ENCODE results near the gene NKAIN4.
A peak's percentile ranks its signal among the peaks of the same experiment; 100 is the strongest.

Gene NKAIN4

GRCh38 chr20:63273059-63273579 lies 18.9 kb upstream of the NKAIN4 start:
- no peak for DNase-seq

- DNase-seq, result peak; percentile 83
Observed at GRCh38 chr20:63272105-63273058, 18.1 kb upstream of the NKAIN4 start, which contains the start of gene ARFGAP1. TSS of gene ARFGAP1 (plus strand) at chr20:63272813. CDS start at chr20:63275581, 2,768 bp downstream.

DNA sequence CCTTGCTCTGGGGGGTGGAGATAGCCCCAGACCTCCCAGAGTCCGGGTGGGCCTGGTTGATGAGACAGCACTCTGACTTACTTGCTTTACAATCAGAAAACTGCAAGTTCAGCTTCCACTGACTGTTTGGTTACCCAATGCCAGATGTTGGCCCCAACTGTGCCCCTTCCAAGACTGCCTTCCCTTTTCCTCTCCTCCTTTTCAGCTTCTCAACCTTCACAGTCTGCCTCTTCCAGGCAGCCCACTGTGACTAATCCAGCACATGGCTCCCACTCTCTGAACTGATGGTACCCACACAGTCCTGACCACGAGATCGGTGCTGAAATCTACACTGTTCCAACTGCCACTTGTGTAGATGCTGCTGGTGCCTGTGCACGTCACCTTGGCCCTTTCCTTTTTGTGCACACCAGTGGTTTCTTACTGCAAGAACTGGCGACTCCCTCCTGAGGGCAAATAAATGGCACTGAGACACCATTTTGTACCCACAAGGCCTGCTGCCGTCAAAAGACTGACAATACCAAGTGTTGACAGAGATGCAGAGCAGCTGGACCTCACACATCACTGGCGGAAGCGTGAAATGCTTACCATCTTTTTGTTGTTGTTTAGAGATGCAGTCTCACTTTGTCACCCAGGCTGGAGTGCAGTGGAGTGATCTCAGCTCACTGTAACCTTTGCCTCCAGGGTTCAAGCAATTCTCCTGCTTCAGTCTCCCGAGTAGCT lies 16.5 kb upstream of the NKAIN4 start:
- DNase-seq, result no peak

GRCh38 chr20:63269724-63270123 lies 15.5 kb upstream of the NKAIN4 start:
- DNase-seq, result no peak

DNA sequence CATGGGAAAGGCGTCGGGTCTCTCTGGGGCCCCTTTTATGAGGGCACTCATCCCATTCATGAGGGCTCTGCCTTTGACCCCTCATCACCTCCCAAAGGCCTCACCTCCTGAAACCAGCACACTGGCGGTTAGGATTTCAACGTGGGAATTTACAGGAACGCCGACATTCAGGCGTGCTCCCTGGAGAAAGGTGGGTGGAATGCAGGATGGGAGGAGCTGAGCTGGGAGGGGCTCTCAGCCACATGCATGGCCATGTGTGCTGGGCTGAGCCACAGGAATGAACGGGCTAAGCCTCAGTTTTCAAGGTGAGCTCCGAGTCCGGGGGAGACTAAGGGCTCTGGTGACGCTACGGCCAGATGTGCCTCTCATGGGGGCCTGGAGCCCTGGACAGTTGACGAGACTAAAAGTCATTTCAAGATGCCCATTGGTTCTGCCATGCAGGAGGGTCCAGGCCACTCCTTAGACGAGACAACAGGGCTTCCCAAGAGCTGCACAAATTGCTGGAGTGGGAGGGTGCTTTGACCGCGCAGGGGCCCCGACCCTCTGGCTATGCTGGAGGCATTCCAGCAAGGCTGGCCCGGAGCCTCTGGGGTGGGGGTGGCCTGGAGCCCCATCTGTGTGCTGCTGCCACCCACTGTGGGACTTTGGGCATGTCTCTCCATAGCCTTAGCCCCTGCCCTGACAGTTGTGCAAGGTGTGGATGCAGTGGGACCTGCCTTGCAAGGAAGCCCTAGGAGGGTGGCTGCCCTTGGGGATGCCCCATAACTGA lies 14.6 kb upstream of the NKAIN4 start:
- no peak for DNase-seq

DNA sequence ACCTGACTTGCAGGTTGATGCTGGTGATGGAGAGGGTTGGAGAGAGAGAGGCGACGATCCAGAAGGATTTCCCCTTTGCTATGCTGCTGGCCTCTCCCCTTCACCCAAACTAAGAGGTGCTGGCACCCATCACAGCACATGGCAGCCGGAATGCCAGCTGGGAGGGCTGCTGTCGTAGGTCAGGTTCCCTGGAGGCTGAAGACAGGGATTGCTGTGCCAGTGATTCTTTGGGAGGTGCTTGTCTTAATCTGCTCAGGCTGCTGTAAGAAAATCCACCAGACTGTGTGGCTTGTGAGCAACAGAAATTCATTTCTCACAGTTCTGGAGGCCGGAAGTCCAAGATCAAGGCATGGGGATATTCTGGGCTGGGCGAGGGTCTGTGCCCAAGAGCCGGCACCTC lies 14.0 kb upstream of the NKAIN4 start:
- DNase-seq, result no peak

DNA sequence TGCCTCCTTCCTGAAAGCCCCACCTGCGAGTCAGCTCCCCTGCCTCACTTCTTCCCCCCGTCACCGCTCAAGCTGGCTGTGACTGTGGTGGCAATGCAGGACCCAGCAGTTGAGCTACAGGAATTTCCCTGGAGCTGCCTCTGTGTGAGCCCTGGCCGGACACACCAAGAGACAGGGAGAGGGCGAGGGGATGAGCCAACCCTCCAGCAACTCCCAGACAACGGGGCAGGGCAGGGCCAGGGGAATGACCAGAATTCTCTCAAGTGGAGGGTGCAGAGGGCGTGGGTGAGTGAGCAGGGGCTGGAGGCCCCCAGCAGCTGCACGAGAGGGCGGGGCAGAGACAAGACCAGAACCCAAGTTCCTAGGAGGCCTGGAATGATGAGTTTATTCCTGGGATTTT lies 13.4 kb upstream of the NKAIN4 start:
- no peak for DNase-seq

DNA sequence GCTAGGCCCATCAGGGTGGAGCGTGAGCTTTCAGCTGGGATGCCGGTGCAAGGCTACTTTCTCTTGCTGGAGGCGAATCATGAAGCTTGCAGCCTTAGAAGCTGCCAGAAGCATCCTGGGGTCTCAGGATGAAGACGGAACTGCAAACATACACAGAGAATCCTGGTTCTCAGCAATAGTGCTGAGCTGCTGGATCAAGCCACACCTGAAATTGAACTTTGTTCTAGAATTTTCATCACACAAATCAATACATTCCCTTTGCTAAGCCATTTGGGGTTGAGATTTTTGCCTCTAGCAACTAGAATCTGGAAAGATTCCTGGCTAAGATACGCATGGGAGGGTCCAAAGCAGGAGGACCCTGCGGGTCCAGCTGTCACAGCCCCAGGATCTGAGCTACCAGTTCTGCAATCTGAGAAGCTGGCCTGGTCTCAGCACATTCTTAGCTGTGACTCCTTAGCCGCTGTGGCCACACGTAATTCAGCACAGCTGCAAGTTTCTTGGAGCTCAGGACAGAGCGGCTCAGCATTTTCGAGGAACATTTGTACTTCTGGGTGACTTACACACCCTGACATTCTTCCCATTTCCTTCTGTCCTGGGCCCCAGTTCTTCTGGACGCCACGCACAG lies 11.7 kb upstream of the NKAIN4 start:
- DNase-seq, result no peak

GRCh38 chr20:63264519-63264918 lies 10.3 kb upstream of the NKAIN4 start:
- DNase-seq, result no peak

GRCh38 chr20:63264000-63264399 lies 9.7 kb upstream of the NKAIN4 start:
- DNase-seq, result no peak

GRCh38 chr20:63262836-63263235 lies 8.6 kb upstream of the NKAIN4 start:
- DNase-seq, result no peak

DNA sequence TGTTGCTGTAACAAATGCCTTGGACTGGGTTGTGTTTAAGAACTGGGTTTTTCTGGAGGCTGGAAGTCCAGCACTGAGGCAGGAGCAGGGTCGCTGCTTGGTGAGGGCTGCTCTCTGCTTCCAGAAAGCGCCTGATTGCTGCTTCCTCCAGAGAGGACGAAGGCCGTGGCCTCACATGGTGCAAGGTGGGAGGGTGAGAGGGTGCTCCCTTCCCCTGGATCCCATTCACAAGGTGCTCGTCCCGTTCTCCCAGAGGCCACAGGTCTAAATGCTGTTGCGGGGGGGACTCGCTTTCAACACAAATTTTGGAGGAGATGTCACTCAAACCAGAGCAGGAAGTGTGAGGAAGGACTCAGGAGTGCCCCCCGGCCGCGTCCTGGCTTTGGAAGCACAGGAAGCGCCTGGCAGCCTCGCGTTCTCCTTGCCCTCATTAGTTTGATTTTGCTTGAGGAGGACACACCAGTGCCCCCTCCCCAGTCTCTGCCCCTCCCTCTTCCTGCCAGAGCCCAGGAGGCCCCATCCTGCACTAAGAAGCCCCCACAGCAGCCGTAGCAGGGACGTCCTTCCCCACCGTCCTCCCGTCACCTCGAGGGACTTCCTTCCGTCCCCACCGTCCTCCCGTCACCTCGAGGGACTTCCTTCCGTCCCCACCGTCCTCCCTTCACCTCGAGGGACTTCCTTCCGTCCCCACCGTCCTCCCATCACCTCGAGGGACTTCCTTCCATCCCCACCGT lies 7.7 kb upstream of the NKAIN4 start:
- DNase-seq, result no peak

DNA sequence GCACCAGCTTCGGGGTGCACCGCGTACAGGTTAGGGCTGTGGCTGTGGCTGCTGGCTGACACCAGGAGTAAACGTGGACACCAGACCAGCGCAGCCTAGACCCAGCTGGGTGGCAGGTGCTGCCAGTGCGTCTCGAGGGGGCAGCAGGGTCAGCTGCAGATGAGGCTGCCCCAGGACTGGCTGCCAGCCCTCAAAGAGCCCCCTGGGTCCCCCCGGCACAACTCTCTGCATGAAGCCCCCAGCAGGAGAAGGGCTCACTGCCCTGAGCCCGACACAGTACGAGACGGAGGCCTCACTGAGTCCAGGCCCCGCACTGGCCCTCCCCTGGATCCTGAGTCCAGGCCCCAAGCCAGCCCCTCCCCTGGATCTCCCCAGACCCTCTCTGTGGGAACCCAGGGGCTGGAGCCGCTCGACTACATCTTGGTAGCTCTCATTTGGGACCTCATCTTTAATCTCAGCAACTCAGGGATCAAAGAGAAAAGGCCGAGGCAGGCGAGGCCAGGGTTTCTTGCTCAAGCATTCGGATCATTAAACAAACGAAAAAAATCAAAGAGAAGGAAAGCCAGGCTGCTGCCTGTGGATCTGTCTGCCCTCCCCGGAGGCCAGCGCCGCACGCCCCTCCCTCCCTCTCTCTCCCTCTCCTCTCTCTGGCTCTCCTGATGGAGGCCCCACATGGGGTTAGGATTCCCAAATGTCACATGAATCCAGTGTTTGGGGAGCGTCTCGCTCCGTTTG lies 7.0 kb upstream of the NKAIN4 start:
- DNase-seq, result no peak

DNA sequence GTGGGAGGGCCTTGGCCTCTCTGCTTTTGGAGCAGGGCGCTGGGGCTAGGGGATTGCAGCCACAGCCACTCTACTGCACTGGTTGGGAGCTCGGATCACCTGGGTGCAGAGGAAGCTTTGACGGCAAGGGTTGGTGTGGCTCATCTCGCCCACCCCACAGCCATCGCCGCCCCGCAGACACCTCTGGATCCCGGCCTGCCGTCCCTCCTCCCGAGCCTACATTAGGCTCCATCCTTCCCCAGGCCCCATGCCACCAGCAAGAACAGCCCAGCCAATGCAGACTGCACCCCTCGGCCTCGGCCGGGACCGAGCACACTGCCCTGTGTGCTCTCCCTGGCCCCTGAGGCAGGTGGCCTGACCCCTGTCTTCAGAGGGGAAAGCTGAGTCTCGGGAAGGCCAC lies 6.3 kb upstream of the NKAIN4 start:
- no peak for DNase-seq

- no peak for DNase-seq
Observed at GRCh38 chr20:63259734-63260460, 5.6 kb upstream of the NKAIN4 start.

DNA sequence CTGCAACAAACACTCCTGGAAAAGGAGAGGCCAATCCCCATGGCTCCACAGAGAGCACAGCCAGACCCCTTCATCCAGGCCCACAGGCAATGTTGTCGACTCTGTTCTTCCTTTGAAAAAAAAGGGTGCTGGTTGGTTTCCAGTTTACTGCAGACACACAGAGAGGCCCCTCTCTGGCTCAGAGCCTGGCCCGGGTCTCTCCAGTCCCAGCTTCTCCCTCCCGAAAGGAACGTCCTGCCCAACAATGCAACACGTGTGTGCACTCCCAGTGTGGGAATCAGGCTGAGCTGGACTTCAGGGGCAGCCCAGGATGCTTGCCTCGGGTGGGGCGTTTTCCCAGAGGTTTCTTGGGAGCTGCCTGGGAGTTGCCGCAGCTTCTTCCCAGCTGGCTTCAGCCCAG lies 4.5 kb upstream of the NKAIN4 start:
- DNase-seq, result no peak

GRCh38 chr20:63257629-63258028 lies 3.4 kb upstream of the NKAIN4 start:
- no peak for DNase-seq

- DNase-seq, result no peak
Observed at GRCh38 chr20:63256954-63257353, 2.7 kb upstream of the NKAIN4 start.

- DNase-seq, result no peak
Observed at GRCh38 chr20:63255931-63256704, 1.9 kb upstream of the NKAIN4 start.
